NCI-H510A treated with DMSO at 0.1 percent for 48 hours (cell line): ENCODE measurements around the gene SCGB1A1.
"Not testable (repeated sequence)": the region's sequence is repeated elsewhere in the genome, so short reads cannot be mapped to it uniquely, and the experiment has no call there.

Experiments used
- DNase-seq: peaks from one replicate; lab custom pipeline; 2025; lab: John Stamatoyannopoulos, UW

Gene SCGB1A1

GRCh38 chr11:62418733-62419132, at the start of gene SCGB1A1:
SCGB1A1 (plus strand) TSS chr11:62419033; CDS start chr11:62419096, 63 bp downstream.
- no peak for DNase-seq

GRCh38 chr11:62370743-62371440, 47.9 kb upstream of the SCGB1A1 start:
- no peak for DNase-seq

- DNase-seq: no peak
These were observed 46.0 kb upstream of the SCGB1A1 start for GRCh38 chr11:62372871-62373270.

- DNase-seq: no peak
These were observed 45.2 kb upstream of the SCGB1A1 start for GRCh38 chr11:62373464-62374119.

GRCh38 chr11:62374801-62375200, 44.0 kb upstream of the SCGB1A1 start:
- no peak for DNase-seq

GRCh38 chr11:62378459-62379063, 40.3 kb upstream of the SCGB1A1 start:
- peak; percentile 51 for DNase-seq

- not testable (repeated sequence) for DNase-seq
These were observed 39.2 kb upstream of the SCGB1A1 start for GRCh38 chr11:62379586-62379985.

- DNase-seq: peak; percentile 86
These were observed 38.0 kb upstream of the SCGB1A1 start for GRCh38 chr11:62380821-62381245.

GRCh38 chr11:62383822-62384221, 35.0 kb upstream of the SCGB1A1 start:
- DNase-seq: no peak

GRCh38 chr11:62386083-62386482, 32.8 kb upstream of the SCGB1A1 start:
- DNase-seq: not testable (repeated sequence)

GRCh38 chr11:62387381-62387780, 31.5 kb upstream of the SCGB1A1 start:
- DNase-seq: no peak

- DNase-seq: no peak
These were observed 29.8 kb upstream of the SCGB1A1 start for GRCh38 chr11:62388999-62389398.

GRCh38 chr11:62390237-62390636, 28.6 kb upstream of the SCGB1A1 start:
- DNase-seq: no peak

- DNase-seq: no peak
These were observed 28.1 kb upstream of the SCGB1A1 start for GRCh38 chr11:62390722-62391121.

GRCh38 chr11:62391642-62392425, 27.0 kb upstream of the SCGB1A1 start:
- DNase-seq: no peak

- DNase-seq: no peak
These were observed 26.3 kb upstream of the SCGB1A1 start for GRCh38 chr11:62392506-62392905.

- no peak for DNase-seq
These were observed 25.7 kb upstream of the SCGB1A1 start for GRCh38 chr11:62393061-62393611.

- no peak for DNase-seq
These were observed 25.1 kb upstream of the SCGB1A1 start for GRCh38 chr11:62393735-62394134.

- peak; percentile 92 for DNase-seq
These were observed 23.9 kb upstream of the SCGB1A1 start for GRCh38 chr11:62394825-62395538.

- DNase-seq: no peak
These were observed 22.8 kb upstream of the SCGB1A1 start for GRCh38 chr11:62395885-62396551.
